Neural cell (in vitro differentiated cells): Measurements from ENCODE around the gene NFIA.

Experiments
- SMC3 ChIP-seq: fragments of 450-650 bp; conservative IDR thresholded peaks from 2 replicates; pipeline ENCODE4 v1.6.1; 2014; ENCODE audit warnings: antibody characterized with exemption, mild to moderate bottlenecking, moderate library complexity; ENCODE audit not compliant: poor library complexity
- TF ChIP-seq, protein P1 (sequence below): fragments of 450-650 bp; IDR thresholded peaks from 2 replicates; pipeline ENCODE4 v1.5.1; 2014; ENCODE audit warnings: antibody characterized with exemption, mild to moderate bottlenecking, moderate library complexity; ENCODE audit not compliant: poor library complexity, severe bottlenecking

DNA sequence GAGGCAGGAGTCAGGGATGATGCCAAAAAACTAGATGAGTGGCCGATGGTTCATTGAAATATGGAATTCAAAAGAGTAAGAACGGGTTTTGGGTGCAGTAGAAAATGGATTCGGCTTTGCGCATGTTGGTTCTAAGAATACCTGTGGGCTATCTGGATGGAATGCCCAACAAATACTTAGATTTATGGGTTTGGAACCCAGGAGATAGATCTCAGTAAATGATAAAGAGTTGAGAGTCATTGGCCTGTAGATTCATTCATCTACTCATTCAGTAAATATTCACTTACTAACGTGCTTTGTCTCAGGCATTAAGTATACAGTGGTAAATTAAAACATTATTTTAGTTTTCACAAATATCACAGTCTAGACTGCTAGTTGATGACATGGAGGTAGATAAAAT, 247.7 kb downstream of the NFIA start:
- TF ChIP-seq, protein P1, sequence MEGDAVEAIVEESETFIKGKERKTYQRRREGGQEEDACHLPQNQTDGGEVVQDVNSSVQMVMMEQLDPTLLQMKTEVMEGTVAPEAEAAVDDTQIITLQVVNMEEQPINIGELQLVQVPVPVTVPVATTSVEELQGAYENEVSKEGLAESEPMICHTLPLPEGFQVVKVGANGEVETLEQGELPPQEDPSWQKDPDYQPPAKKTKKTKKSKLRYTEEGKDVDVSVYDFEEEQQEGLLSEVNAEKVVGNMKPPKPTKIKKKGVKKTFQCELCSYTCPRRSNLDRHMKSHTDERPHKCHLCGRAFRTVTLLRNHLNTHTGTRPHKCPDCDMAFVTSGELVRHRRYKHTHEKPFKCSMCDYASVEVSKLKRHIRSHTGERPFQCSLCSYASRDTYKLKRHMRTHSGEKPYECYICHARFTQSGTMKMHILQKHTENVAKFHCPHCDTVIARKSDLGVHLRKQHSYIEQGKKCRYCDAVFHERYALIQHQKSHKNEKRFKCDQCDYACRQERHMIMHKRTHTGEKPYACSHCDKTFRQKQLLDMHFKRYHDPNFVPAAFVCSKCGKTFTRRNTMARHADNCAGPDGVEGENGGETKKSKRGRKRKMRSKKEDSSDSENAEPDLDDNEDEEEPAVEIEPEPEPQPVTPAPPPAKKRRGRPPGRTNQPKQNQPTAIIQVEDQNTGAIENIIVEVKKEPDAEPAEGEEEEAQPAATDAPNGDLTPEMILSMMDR: no peak
- no peak for TF ChIP-seq SMC3
